Dermis blood vessel endothelial cell (primary cell): ENCODE data around the gene NOTCH4. TPM values are rescaled to one million over a fixed set of nuclear protein-coding genes. Genes with fewer than 3 reads are reported as not detected.

Experiments used
- DNase-seq: peaks from one replicate; pipeline ENCODE4 v3.0.0; 2010
- total RNA-seq: library from RNA; depleted of rRNA; stranded (reverse); fragments of >200 nt; gene quantifications from 2 replicates; pipeline ENCODE4 v1.2.3, GENCODE V29; 2014

The NOTCH4 gene
- total RNA-seq, 1 donor from 2014 or later = 63.5 TPM

DNA sequence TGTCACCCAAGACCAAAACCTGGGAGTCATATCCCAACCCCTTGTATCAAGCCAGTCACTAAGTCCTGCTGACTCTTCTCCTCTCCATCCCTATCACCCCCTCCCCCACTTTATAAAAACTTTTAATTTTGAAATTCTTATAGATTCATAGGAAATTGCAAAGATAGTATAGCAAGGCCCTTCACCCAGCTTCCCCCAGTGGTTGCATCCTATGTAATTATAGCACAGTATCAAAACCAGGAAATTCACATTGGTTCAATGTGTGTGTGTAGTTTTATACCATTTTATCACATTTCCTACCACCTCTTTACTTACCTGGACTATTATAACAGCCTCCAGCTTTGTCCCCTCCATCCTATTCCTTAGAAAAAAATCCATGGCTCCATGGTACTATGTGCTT is 65.8 kb downstream of the NOTCH4 start:
- DNase-seq = no peak

DNA sequence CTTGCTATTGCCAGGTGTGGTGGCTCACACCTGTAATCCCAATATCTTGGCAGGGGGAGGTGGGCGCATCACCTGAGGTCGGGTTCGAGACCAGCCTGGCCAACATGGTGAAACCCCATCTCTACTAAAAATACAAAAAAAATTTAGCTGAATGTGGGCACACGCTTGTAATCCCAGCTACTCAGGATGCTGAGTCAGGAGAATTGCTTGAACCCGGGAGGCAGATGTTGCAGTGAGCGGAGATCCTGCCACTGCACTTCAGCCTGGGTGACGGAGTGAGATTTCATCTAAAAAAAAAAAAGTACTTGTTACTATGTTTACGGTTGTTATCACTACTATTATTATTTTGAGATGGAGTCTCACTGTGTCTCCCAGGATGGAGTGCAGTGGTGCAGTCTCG is 67.0 kb downstream of the NOTCH4 start:
- DNase-seq = no peak

DNA sequence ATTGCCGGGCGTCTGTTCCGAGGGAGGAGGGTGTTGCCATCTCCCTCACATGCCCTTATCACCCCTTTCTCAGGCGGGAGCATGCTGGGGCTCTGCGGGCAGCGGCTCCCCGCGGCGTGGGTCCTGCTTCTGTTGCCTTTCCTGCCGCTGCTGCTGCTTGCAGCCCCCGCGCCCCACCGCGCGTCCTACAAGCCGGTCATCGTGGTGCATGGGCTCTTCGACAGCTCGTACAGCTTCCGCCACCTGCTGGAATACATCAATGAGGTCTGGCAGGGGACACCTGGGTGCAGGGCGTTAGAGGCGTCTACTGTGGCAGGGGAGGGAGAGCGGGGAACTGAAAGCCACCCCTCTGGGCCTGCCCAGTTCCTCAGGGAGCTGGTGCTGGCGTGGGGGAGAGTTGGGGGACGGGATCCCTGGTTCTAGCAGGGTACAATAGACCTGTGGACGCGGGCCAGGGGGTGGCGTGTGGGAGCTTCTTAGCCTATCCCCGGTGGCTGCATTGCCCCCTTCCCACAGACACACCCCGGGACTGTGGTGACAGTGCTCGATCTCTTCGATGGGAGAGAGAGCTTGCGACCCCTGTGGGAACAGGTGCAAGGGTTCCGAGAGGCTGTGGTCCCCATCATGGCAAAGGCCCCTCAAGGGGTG is 69.2 kb downstream of the NOTCH4 start:
- DNase-seq = peak; percentile 77

DNA sequence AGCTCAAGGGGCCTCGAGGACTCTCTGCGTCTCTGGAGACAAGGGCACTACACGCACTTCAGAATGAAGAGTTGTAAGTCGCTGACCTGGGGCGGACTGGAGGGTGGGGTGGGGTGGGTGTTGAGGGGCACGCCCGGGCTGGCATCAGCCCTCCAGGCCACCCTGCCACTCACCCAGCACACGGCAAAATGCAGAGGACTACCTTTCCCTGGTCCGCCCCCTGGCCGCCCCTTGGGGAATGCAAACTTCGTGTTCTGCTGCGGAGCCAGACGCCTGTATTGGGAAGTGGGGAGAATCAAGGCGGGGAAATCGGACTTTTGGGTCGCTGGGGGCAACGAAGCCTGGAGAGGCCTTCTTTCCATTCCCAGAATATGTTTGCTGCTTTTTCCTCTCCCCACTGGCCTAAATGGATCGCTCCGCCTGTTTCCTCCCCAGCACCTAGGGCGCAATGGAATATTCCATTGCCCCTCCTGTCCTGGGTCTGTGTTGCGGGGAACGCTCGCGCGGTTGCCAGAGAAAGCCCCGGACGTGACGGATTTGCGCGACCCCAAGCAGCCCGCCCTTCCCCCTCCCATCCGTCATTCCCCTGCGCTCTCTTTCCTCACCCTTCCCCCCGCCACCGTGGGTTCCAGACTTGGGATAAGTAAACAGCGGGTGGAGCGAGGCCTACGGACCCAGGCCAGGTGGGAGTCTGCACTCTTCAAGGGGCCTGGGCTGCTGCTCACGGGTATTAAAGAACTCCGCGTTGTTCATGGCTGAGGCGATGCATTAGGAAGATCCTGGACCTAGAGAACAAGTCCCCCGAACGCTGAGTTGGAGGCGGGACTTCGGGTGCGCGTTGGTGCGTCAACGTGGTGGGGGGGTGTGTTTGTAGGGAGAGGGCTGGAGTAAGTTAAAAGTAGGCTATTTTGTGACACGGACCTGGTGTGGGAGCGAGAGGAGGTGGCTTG is 70.0 kb downstream of the NOTCH4 start, which contains the start of gene PPT2:
PPT2 (plus strand) TSS at position 578 of the 950 bp plus-strand sequence. CDS start 454 bp downstream, outside the sequence.
- DNase-seq = peak; percentile 95

DNA sequence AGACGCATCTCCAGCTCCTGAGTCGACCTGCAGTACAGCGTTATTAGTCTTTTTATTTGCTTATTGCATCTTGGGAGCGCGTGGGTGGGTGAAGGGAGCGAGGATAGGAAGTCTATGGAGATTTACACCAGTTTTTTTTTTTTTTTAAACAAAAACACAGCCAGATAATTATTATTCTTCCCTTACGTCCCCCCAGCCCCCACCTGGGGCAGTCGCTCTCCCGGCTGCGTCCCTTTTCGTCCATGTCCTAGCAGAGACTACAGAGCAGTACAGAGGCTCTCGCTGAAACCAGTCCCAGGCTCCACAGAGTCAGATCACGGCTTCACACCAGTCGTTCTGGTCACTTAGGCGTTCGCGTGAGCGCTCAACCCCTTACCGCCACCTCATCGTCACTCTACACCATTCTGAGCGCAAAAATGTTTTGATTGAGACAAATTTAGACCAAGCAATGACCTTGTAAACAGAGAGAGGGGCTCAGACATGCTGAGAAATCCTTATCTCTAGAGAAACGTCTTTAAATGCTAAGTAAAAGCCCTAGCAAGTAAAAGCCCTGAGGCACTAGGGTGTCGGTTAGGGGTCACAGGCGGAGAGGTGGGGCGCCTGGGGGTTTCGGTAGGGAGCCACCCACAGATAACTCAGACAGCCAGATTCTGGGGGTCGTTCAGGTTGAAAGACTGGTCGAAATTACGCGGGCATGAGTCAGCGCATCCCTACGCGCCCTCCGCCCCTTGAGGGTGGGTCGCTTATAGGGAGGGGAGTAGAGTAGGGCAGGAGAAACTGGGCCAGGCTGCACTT is 70.9 kb downstream of the NOTCH4 start:
- peak; percentile 36 for DNase-seq

DNA sequence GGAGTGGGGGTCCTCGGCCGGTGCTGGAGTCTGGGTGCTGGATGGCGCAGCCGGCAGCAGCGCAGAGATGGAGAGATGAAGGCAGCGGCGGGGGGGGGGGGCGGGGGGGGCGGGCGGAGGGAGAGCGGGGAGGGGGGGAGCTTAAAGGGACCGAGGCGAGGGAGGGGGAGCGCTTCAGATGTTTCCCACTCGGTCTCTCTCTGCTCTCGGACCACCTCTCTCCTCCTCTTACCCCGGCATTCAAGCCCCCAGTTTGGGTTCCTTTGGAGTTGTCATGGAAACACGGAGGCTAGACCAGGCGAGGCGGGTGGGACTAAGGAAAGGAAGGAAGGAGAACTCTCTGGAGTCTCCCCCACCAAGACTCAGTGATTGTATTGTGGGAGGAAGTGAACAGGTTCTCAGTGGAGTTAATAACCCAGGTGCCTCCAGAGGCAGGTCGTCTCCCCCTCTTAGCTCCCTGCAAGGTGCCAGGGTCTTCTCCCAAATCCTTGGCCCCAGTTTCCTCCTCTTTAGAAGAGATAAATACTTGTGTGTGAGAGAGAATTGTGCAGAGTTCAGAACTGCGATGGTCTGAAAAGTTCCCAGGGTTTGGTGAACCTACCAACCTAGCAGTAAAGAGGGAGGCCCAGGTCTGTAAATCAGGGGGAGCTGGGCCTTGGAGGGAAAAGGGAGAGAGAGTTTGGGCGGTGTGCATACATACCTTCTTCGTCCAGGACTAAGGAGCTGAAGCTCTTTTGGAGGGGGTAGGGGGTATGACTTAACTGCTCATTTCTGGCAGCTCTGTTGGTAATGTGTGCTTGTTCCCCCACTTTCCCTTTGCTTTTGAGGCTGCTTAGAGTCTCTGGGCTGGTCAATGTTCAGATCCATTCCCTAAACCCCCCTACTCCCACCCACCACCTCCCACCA is 71.8 kb downstream of the NOTCH4 start, which contains the start of gene PRRT1:
PRRT1 (minus strand) TSS at position 77 of the 906 bp plus-strand sequence. CDS start 112 bp downstream, outside the sequence.
- DNase-seq = no peak

DNA sequence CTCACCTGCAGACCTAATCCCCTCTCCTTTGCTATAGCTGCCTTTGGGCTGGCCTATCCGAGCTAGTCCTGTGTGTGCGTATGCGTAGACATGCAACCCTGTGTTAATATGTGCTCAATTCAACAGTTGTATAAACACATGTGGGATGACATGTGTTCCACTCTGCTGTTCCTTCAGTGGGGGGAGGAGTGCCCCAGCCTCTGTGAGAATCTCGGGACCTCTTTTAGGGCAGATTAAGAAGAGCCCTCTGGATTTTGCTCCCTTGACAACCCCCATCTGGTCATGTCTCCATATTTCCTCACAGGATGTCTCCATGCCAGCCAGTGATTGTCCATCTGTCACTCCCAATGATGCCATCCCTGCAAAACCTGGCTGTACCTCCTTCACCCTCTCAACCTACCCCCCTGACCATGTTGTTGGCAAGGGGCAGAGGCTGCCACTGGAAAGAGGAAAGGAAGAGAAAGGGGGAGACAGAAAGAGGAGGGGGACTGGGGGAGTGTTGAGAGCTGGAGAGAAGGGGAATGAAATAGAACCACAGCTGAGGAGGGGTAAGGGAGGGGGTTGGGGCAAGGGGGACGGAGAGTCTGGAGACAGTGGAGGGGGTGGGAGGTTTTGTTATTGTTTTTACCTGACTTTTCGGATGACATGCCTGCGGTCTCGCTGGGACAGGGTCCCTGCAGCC is 72.5 kb downstream of the NOTCH4 start:
- no peak for DNase-seq

DNA sequence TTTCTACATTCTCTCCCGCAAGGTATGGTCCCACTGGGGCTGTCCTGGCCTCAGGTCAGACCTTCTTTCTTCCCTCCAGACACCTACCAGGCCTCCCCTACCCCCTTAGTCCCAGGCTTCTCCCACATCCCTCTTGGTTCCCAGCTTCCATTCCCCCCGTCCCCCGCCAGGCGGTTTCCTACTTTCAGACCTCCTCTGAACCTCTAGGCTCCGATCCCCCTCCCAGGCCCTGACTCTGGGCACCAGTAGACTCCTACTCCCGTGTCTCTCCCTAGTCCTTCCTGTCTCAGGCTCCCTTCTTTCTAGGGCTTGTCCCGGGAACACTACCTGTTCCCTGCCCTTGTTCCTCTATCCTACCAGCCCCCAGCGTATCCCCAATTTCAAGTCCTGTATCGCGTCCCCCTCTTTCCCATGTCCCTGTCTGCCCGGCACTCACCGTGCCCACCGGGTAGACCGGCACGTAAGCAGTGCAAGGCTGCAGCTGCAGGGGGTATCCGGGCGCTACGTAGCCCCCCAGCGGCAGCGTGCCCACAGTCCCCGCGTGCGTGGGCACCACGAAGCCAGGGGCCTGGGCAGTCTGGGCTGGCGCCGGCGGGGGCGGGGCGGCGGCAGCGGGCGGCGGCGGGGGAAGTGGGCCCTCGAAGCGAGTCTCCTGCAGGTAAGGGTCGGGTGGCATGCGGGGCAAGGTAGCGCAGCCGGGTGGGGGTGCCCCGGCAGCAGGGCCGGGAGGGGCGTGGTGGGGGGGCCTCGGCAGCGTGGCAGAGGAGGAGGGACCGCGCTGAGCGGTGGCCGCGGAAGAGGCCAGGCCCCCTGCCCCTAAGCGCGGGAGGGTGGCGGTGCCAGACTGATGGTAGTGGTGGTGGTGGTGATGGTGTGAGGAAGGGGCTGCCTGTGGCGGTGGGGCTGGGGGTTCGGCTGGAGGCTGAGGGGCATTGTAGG is 73.7 kb downstream of the NOTCH4 start:
- no peak for DNase-seq

DNA sequence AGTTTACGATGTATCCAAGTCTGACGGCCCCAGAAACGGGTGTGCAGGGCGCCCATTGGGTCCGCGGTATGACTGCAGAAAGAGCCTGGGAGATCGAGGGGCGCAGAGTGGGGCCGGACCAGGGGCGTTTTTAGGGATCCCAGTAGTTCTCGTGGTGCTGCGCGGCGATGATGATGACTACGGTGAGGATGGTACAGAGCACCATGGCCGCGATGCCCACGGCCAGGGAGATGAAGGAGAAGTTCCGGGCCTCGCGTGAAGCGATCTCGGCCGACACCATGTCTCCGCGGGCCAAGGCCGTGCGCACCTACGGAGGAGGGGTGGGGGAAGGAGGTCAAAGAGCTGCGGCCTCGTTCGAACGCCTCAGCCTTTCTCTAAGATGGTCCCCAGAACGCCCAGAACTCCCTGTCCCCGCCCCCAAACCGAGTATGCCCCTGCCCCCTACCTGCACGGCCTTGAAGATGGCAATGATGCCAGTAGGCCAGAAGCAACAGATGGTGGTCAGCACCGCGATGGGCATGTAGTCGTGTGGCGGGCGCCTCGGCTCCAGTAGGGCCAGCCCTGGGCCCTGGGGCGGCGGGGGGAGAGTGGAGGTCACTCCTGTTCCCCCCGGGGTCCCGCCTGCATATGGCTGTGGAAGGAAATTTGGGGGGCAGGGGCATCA is 74.6 kb downstream of the NOTCH4 start:
- no peak for DNase-seq

DNA sequence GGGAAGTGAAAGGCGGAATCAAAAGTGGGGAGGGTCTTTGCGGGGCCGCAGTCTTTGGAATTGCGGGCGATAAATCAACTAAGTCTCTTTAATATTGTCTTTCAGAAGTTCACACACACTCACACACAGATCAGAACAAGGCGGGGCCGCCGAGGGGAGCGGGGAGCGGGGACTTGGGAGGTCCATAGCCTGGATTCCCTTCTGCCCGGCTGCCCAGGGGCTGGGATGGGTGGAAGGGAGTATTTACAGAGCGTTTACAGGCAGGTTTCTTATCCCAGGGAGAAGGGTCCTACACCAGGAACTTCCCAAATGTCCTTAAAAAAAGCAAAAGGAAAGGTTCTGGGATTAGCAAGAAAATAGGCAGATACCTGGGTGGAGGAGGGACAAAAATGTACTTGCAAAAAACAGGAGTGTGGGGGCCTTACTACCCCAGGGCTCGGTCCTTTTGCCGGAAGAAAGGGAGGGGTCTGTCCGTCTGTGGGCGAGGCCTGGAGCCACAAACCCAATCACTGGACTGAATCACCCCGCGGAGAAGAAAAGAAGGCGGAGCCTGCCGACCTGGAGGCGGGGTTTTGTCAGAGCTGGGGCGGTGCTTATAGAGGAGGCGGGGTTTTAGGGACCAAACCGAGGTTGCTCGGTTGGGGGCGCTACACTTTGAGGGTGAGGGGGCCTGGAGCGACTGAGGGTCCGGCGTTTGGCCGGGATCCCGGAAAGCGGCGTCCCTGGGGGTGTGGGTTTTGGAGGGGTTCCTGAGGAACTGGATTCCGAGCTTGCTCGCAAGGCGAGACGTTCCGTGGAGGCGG is 75.4 kb downstream of the NOTCH4 start:
- DNase-seq = peak; percentile 53

DNA sequence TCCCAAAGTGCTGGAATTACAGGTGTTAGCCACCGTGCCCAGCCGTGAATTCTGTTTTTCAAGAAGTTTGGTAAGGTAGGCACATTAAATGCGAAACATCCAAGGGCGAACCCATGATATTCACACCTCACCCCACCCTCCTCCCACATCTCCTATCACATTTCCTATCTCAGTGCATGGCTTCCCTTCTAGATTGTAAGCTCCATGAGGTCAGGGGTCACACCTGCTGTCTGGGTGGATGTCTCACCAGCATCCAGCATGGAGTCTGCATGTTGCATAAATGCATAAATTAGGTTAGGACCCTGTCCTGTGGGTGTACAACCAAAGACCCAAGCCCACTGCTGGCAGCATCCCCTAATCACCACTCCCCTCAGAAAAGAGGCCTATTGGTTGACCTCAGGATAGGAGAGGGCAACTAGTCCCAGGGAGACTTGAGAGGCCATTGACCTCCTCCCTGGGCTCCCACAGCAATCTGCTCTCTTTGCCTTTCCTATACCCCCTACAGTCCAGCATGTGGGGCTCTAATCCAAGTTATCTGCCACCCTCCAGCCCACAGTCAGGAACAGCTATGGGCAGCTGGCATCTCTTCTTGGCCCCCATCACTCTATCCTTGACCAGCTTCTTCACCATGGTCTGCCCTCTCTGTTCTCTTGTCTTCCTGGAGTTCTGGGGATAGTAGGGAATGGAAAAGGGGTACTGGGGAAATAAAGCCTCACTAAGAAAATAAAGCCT is 76.3 kb downstream of the NOTCH4 start:
- DNase-seq = no peak

DNA sequence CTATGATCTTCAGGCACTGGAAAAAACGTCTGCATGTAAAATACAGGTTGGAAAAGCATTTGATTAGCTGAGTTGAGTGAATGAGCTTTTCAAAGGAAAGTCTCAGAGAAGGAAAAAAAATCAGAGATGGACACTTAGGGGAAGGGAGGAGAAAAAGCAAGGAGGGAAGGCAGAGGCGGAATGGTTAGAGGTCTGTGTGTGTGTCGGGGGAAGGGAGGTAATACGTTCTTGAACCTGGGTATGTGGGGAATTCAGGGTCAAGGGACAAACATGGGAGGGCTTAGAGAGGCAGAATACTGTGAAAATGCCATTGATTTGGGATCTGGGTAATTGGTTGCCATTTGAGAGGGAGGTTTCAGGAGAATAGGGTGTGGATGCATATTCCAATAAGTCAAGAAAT is 77.2 kb downstream of the NOTCH4 start:
- no peak for DNase-seq

DNA sequence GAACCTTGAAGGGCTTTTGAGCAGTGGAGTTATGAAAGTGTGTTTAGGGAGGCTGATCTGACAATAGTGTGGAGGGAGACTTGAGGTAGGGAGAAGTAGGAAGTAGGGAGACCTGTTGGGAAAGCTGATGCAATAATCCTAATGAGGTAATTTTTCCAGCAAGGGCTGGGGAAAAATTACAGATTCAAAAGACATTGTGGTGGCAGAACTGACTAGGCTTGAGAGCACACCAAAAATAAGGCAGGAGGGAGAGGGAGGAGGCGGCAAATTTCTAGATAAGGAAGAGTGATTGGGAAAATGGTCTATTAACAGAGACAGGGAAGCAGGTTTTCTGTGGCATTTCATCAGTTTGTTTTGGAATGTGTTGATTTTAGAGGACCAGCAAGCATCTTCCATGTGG is 77.6 kb downstream of the NOTCH4 start:
- no peak for DNase-seq
